Islet precursor cell (in vitro differentiated cells): Measurements from ENCODE around the gene SEC14L1.
"Not testable (repeated sequence)": the region's sequence is repeated elsewhere in the genome, so short reads cannot be mapped to it uniquely, and the experiment has no call there.

Source experiments
- DNase-seq: peaks from one replicate; pipeline ENCODE4 v3.0.0-alpha.2; 2018

The SEC14L1 gene

DNA sequence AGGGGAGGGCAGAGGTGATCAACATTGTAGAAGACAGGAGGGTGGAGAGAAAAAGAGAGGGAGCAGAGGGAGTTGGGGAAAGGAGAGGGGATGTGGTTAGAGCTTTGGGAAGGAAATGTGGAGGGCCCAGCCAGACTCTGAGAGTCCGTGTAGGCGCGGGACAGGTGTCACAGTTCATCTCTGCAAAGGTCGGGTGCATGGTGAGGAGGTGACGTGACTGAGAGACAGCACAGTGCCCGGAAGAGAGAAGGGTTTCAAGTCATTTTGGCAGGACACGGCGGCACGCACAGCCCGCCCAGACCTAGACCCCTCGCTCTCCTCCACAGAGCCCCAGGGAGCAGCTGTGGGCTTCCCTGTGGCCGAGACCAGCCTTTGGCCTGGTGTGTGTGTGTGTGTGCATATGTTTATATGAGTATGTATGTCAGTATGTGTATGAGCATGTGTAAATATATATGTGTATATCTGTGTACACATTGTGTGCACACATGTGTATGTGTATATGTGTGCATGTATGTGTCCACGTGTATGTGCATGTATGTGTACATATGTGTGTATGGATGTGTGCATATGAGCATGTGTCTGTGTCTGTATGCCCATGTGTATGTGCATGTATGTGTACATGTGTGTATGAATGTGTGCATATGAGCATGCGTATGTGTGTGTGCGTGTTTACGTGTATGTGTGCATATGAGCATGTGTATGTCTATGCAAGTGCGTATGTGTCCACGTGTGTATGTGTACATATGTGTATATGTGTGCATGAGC lies 104.6 kb downstream of the SEC14L1 start:
- no peak for DNase-seq

DNA sequence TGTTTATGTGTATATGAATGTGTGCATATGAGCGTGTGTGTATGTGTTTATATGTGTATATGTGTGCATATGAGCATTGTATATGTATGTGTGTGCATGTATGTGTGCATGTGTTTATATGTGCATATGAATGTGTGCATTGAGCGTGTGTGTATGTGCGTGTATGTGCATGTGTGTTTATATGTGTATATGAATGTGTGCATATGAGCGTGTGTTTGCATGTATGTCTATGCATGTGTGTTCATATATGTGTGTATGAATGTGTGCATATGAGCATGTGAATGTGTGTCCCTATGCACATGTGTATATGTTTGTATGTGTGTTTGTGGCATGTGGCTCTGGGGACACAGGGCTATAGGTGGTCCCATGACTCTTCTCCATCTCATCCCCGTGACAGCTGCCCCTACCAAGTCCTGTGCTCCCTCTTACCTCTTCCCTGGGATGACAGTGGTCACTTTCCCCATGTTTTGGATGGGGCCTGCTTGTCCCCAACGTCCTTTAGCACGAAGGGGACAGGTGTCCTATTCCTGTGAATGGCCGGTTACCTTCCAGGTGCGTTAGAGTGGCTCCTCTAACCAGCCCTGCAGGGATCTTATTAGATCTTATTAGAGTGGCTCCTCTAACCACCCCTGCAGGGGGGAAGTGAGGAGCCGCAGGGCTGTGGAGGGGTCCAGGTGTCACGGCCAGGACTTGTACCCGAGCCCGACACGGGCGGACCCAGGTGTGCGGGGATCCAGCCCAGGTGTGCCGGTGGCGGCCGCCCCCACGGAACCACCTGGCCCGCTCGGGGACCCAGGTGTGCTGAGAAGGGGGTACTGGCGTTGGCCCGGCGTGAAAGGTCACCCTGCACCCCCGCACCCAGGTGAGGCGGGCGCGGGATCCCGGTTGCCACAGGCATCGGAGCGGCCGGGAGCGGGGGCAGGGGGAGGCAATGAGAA lies 105.6 kb downstream of the SEC14L1 start:
- no peak for DNase-seq

DNA sequence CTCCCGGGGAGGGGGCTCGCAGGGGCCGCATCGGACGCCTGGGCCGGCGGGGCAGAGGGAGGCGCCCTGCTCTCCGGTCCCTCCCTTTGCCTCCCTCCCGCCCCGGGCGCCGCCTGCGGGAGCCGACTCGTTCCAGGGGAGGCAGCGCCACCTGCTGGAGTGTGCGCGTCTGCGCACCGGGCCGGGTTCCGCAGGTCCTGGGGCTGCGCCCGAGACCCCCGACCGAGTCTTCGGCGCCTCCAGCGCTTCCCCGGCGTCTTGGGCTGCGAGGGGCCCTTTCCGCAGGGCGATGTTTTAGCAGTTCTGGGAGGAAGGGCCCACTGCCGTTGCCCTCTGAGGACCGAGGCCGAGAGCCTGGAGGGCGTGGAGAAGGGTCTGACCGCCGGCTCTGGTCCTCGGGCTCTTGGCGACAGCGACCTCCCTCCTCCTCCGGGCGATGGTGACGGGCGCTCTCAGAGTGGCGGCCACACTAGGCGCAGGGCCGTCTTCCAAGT lies 106.3 kb downstream of the SEC14L1 start:
- peak; percentile 95 for DNase-seq

DNA sequence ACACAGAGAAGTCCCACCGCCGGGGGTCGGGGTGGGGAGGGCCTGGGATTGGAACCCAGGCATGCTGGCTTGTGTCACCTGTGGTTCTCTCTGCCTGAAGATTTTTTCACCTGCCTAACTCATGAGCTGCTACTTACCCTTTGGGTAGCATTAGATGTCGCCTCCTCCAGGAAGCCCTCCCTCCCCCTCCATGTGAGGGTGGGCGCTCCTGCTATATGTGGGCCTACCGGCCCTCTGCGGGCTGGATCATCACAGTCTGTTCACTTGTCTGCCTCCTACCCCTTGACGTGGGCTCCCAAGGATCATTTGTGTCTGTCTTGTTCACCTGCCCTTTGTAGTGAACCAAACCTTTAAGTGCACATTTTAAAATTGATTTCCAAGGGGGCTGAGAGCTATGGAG lies 106.8 kb downstream of the SEC14L1 start:
- no peak for DNase-seq

DNA sequence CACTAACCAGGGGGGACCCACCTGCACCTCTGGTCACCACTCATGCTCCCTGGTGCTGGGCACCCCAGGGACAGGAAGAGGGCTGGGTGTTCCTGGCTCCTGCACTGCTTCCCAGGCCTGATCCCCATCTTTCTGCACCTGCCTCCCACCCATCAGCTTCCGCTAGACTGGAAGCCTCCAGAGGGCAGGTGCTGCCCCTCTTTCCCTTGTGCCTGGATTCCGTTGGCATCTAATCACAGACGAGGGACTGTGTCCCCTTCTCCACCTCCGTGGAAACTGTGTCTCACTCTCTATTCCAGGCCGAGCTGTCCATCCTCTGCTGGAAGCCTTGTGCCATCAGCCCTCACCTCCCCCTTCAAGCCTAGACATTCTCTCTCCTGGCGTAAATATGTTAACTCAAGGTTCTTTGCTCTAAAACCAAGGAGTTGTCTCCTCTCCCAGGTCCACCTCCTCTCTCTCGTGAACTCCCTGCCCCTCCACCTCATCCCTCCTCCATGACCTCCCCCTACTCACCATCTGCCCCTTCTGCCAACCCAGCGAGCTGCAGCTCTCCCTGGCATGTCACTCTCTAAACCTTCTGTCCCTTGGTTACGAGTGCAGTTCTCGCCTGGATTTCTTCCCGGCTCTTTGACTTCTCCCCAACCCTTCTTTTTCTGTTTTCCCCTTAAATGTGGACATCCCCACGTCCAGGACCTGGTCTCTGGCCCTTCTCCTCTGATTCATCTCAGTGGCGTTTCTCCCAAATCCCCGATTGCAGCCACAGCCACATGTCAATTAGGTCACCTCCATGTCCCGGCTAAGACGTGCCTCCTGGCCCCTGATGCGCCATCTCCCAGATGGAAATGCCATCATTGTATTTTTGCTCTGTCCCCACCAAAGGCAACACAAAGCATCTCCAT lies 107.7 kb downstream of the SEC14L1 start:
- DNase-seq: no peak

DNA sequence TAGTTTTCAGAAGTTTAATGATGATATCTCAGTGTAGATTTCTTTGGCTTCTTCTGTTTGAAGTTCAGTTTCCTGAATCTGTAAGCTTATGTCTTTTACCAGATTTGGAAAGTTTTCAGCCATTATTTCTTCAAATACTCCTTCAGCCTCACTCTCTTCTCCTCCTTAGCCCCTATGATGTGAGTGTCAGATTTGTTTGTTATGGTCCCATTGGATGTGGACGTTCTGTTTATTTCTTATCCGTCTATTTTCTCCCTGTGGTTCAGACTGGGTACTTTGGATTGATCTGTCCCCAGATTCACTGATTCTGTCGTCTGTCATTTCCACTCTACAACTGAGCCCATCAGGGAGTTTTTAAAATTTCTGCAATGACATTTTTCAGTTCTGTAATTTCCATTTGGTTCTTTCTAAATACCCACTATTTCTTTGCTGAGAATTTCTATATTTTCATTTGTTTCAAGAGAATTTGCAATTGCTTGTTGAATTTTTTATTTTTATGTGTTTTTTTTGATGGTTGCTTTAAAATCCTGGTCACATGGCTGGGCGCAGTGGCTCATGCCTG lies 110.9 kb downstream of the SEC14L1 start:
- no peak for DNase-seq

DNA sequence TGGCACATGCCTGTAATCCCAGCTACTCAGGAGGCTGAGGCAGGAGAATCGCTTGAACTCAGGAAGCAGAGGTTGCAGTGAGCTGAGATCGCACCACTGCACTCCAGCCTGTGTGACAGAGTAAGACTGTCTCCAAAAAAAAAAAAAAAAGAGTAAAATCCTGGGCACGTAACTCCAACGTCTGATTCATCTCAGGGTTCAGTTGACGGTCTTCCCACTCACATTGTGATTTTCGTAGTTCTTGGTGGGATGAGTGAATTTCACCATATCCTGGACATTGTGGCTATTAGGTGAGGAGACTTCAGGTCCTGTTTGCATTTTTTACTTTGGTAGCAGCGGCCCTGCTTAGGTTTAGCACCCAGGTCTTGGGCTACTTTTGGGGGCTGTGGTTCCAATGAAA lies 111.5 kb downstream of the SEC14L1 start:
- DNase-seq: not testable (repeated sequence)

DNA sequence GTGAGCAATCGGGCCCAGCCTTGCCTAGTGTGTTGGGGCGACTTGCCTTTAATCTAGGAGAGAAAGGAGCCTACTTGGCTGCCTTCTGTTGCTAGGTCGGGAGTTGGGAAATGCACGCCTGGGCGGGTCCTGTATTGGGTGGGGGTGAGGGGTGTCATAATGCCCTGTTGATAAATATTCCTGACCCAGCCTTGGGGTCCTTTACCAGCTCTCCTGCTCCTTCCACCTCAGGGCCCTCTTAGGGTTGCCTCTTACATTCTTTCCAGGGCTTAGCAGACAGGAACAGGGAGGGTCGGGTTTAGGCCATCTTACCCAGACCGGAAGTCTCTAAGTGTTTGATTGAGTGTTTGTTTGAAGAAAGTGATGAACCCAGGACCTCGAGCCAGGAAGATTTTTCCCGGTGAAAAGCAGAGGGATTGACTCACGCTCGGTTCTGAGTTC lies 112.9 kb downstream of the SEC14L1 start:
- DNase-seq: no peak

DNA sequence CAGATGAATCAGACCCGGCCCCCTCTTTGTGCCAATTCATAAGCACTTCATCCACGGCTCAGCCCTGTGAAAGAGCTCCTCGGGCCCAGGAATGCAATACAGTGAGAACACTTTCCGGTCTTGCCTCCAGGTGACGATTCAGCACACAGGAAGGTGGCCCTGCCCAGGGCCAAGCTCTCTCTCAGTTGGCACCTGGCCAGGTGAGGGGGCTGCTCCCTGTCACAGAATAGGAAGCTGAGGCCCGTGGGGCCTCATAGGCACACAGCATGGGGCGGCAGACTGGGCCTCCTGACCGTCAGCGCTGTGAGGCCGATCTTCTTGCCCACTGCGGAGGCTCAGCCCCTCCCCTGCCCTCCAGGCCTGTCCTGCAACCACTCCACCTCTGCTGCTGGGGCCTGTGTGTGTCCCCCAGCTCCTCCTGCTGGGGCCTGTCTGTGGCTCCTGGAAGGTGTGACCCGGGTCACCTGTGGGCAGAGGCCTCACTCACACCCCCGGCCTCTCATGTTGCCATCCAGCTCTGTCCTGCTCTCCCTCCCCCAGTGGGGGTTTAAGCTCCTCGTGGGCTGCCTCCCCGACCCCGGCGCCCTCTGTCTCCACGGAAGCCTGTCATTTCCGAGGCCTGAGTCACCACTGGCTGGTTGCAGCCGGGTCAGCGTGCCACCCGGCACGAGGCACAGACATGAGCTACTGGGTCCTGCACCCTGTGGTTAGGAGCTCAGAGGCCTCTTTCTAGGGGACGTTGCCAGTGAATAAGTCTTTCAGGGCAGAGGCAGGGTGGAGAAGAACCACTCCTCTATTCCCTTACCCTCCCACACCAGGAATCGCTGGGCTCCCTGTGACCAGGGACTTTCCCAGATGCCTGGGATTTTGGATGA lies 114.4 kb downstream of the SEC14L1 start:
- peak; percentile 95 for DNase-seq

DNA sequence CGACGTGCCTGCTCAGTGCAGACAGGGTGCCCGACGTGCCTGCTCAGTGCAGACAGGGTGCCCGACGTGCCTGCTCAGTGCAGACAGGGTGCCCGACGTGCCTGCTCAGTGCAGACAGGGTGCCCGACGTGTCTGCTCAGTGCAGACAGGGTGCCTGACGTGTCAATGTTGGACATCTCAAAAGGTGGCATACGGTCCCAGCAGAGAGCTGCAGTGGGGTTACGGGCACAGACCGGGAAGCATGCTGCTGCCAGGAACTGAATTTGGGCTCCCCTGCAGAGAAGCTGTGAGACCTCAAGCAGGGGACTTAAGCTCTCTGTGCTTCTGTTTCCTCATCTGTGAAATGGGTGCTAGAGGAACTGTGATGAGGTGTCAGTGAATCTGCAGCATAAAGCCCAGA lies 115.2 kb downstream of the SEC14L1 start:
- not testable (repeated sequence) for DNase-seq

DNA sequence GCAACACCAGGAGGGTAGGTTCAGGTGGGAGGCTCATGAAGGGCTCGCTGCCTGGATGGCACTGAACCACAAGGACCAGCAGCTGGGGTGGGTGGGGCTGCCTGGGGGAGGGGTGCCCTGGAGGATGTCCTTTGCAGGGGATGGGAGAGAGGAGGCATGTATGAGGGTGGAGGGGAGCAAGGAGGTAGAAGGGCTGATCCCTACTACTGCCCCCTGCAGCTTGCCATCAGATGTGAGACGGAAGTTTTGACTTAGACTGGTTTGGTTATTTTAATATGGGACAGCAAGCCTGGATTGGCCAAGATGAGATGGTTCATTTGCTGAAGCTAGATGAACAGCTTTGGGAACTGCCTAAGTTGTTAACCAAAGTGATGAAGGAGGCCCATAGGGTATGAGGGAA lies 115.9 kb downstream of the SEC14L1 start:
- no peak for DNase-seq

DNA sequence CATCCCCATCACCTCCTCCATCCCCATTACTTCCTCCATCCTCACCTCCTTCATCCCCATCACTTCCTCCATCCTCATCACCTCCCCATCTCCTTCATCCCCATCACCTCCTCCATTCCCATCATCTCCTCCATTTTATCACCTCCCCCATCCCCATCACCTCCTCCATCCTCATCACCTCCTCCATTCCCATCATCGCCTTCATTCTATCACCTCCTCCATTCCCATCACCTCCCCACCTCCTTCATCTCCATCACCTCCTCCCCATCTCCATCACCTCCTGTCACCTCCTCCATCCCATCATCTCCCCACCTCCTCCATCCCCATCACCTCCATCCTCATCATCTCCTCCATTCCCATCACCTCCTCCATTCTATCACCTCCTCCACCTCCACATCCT lies 116.4 kb downstream of the SEC14L1 start:
- no peak for DNase-seq

DNA sequence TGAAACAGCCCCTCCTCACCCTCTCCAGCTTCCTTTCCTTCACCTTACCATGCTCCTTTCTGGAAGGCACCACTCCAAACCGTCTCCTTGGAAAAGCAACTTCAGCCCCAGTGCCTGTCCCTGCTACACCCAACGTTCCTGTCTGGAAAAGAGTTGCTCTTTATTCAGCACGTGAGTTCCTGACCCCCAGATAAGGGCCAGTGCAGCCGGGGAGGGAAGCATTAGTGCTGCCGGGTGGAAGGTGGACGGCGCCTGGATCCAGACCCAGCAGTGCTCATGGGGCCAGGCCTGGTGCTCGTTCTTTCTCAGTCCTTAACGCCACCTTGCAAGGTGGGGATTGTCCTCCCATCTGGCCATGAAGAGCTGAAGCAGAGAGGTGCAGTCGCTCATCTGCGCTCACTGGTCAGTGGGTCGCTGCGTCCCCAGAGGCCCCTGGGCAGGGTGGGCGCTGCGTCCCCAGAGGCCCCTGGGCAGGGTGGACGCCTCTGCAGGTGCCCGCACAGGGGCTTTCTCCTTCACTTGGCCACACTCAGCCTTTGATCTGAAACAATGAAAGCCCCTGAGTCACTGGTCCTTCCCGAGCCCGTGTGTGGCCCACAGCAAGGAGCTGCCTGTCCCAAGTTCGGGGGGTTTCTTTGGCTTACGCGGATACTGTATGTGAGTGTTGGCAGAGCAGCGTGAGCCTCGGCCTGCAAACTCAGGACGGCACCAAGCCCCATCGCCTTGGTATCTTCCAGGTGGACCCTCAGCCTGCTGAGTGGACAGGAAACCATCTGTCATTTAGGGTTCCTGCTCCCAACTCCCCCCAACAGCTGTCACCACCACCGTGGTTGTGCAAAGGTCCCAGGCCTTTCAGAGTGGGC lies 117.1 kb downstream of the SEC14L1 start:
- DNase-seq: no peak

DNA sequence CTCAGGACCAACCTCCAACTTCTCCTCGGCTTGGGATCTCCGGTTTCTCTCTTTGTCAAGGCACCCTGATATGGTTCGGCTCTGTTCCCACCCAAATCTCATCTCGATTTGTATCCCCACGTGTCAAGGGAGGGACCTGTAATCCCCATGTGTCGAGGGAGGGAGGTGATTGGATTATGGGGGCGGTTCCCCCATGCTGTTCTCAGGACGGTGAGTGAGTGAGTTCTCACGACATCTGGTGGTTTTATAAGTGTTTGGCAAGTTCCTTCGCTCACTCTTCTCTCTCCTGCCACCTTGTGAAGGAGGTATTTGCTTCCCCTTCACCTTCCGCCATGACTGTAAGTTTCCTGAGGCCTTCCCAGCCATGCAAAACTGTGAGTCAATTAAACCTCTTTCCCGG lies 117.9 kb downstream of the SEC14L1 start:
- no peak for DNase-seq

DNA sequence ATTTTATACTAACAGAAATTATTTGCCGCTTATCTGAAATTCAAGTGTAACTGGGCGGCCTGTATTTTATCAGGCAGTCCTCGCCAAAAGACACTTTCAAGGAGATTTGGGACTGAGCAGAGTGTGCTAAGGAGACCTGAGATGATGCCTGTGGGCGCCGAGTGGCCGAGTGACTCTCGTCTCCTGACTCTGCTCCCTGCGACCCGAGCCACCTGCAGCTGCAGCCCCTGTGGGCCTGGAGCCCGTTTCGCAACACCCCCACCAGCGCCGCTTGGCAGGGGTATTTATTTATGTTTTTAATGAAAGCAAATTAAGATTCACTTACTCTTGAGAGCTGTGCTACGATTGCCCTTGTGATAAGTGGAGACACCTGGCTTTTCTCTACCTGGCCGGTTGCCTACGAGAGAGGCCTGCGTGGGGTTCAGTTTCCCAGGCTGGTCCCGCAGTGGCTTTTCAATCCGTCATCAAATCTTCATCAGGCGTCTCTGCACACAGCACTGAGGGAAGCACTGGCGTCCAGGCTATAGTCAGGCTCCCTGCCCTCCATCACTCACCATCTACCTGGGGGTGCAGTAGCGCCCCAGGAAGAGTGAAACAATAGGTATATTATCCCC lies 124.0 kb downstream of the SEC14L1 start:
- no peak for DNase-seq

DNA sequence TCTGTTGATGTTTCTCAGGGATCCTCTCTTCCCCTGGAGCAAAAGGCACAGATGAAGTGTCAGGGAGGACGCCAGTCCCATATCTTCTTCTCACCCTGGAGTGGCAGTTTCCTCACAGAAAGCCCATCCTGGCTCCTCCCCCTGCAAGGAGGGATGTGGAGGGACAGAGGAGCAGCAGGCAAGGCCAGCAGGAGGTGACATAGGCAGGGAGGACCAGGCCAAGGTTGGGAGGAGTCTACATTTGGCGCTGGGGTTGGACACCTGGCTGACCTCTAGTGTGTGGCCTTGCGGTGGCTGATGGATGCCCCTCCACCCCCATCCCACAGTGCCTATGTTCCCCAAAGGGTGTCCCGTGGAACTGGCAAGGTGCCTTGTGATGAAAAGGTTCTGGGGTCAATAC lies 125.4 kb downstream of the SEC14L1 start:
- no peak for DNase-seq
